GM18873 (cell line): ENCODE results near the gene PIGQ.

Experiments used
- ATAC-seq: cut with Tn5 transposase; IDR thresholded peaks from one replicate; pipeline ENCODE4 v1.9.1; 2021; ENCODE audit warnings: mild to moderate bottlenecking, moderate library complexity, moderate number of reproducible peaks; ENCODE audit not compliant: unreplicated experiment, low FRiP score

PIGQ gene

DNA sequence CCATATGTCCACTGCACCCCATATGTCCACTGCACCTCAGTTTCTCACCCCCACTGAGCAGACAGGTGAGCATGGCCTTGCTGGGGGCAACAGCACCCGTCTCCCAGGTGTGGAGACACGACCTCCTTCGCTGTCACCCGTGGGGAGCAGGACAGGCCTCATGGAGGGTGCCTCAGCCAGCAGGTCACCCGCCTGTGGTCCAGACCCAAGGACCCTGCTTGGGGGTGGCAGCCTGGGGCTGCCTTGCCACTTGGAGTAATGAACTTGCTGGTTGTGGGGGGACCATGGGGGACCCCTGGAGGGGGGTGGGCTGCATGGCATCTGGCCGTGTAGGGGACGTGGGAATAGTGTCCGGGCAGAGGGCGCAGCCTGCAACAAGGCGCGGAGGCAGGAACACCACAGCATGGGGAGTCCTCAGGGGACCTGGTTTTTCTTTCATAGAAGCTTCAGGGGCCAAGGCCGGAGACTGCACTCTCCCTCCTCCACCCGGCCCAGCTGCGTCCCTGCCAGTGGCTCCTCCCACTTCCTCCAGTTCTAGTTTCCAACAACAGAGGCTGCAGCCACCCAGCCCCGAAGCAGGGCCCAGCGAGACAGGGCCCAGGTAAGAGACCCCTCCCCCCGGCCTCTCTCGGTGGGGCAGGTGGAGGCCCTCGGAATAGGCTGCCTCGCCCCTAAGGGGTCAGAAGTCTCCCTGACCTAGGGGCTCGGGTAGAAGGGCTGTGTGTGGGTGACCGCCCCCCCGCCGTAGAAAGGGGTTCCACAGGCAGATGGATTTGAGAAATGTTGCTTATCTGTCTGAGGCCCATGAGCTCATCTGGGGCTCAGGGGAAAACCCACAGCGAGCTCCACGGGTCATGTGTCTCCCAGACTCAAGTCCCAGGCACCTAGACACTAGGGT, 3.0 kb upstream of the PIGQ start, which contains the start of gene NHLRC4:
Gene NHLRC4 (plus strand): TSS at position 531 of the 898 bp plus-strand sequence. CDS start 1,043 bp downstream, outside the sequence.
- peak; percentile 52 for ATAC-seq

DNA sequence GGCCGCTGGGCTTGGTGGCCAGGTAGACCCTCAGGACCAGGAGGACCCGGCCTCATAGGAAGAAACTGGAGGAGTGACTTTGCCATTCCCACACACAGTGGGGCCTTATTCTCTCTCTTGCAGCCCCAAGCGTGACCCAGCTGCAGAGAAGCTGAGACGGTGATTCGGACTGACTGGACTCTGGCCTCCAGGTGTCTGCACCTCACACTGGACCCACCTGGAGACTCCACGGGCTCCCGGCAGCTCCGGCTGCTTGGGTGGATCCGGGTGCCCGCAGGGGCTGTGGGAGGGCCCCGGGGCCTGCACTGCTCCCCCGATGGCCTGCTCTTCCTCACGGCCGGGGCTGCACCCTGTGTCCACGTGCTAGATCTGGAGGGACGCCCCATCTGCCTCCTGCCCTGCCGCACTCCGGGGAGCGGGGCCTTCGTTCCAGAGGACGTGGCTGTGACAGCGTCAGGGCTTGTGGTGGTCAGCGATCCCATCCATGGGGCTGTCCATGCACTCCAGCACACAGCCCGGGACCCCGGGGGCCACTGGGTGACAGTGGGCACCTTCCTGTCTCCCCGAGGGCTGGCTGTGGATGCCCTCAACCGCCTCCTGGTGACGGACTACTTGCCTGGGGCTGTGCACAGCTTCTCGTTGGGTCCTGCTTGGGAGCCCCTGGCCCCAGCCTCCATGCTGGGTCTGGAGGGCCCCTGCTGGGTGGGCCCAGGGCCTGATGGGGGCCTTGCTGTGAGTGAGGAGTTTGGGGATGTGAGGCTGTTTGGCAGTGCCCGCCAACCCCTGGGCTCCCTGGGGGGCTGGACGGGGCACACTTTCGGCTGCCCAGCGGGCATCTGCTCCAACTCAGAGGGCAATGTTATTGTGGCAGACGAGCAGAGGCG, 2.2 kb upstream of the PIGQ start:
- no peak for ATAC-seq

DNA sequence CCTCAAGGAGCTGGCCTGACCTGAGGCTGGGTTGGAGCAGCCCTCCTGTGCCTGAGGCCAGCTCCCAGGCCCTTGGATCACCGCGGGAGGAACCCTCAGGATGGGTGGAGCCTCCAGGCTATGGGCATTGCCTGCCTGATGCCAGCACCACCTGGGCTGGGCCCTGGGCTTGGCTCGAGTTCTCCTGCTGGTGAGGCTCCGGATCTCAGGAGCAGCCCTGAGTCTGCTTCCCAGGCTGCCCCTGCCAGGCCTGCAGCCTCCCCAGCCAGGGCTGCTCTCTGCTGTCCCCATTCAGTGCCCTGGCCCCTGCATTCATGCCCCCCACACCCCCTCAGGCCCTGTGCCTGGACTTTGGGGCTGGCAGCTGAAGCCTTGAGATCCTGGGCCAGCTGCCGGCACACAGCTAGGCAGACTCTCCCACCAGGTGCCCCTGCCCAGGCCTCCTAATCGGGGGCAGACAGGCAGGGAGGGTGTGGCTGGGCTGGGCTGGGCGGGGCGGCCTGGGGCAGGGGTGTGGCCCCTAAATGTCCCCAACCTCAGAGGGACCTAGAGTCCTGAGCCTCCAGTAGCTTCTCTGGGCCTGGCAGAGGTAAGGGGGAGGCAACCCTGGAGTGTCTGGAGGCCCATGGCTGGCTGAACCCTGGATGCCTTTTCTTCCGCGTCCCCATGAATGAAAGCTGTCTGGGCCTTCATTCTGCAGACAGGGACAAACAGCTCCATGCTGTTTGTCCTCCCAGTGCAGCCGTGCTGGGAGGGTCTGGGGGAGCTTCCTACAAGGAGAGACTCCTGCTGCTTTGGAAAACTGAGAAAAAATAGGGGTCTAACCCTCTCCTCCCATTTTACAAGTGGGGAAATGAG, 1.1 kb upstream of the PIGQ start:
- no peak for ATAC-seq

DNA sequence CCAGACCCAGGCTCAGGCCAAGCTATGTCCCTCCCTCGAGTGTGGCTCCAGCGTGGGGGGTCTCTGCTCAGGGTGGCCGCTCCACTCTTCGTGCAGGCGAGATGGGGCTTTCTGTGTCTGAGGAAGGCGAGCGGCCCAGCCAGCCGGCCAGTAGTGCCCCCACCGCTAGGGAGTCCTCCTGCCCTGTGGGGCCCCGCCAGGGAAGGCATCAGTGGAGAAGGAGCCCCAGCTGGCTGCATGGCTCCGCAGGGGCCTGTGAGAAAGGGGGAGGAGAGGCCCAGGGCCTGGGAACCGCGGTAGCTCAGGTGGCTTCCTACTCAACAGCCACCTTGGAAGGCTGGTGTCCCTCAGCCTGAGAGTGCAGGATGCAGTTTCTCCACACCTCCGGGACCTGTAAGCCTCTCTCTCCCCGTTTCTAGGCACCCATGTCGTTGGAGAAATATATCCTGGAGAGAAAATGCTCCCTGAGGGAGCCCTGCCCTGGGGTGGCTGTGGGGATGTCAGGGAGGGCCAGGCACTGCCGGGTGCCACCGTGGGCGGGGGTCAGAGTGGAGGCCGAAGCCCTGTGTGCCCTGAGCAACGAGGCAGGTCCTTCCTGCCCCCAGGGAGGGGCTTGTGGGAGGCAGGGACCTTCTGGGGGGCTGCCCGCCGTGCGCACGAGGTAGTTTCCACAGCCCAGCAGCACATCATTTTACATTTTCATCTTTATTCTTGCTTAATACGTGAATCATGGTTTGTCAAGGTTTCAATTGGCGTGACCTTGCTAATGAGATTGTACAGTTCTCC, 3.3 kb downstream of the PIGQ start:
- ATAC-seq: no peak

GRCh38 chr16:574021-574760, 4.4 kb downstream of the PIGQ start:
- ATAC-seq: no peak

- no peak for ATAC-seq
These were observed 5.8 kb downstream of the PIGQ start for GRCh38 chr16:575354-576196.

DNA sequence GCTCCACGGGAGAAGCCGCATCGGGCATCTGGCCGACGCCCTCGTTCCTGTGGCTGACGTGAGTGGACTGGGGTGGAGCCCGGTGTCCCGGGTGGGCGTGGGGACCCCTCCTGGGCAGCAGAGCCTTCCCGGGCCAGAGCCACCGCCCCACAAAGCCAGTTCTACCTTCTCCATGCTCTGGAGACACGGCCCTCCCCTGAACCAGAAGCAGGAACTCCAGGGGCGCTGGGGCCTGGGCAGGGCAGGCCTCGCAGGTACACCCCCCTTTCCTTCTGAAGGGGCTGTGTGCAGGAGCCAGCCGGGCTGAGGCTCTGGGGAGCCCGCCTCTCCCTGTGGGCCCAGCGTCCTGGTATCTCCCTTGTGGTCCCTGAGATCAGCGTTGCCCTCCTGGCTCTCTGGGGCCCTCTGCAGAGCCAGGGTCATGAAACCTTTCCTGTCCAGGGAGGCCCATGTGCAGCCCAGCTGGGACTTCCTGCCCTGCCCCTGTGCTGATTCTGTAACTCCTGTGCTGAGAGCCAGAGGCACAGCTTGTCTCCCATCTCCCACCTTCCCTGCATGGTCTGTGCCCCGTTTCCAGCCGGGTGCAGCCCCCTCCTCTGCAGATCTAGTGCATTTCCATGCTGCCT, 6.5 kb downstream of the PIGQ start:
- ATAC-seq: no peak

- ATAC-seq: no peak
These were observed 7.0 kb downstream of the PIGQ start for GRCh38 chr16:576823-577201.

GRCh38 chr16:577796-578195, 8.0 kb downstream of the PIGQ start:
- no peak for ATAC-seq

- ATAC-seq: no peak
These were observed 8.6 kb downstream of the PIGQ start for GRCh38 chr16:578232-578869.

GRCh38 chr16:578870-579405, 9.2 kb downstream of the PIGQ start:
- no peak for ATAC-seq

GRCh38 chr16:580141-580945, 10.6 kb downstream of the PIGQ start:
- no peak for ATAC-seq

DNA sequence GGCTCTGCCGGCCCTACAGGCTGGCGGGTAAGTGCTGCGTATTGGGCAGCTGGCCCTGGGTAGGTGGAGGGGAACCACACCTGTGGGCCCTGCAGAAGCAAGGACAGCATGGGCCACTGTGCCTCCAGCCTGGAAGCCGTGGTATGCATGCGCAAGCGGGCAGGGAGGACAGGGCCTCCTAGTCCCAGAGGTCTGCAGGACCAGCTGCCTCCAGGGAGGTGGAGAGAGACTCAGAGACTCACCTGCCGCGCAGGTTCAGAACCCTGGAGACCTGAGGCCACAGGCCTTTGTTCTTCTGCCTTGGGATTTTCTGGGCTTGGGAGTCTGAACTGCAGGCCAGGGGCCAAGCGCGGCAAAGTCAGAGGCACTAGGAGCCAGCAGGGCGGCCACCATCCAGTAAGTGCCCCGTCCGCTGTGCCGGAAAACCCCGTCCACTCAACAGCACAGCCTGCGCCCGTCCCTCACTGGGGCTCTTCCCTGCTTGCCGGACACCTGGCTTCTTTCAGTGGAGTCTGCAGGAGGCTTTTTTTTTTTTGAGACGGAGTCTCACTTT, 11.3 kb downstream of the PIGQ start:
- no peak for ATAC-seq

DNA sequence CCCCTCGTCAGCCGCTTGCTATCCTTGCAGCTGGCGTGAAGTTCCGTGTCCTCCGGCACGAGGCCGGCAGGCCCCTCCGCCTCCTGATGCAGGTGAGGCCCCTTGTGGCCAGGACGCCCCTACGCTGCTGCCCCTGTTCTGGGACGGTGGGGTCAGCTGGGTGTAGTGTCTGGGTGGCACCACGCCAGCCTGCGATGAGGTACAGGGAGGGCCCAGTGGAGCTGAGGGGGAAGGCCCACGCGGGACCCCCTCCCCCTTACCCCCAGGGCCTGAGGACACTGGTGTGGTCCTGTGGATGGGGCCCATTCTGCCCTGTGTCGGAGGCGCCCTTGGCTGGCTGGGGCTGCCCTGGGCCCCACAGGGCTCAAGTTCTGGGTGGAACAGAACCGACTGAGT, 12.4 kb downstream of the PIGQ start:
- ATAC-seq: no peak

GRCh38 chr16:582614-583331, 13.0 kb downstream of the PIGQ start:
- no peak for ATAC-seq
